Smooth muscle cell (in vitro differentiated cells): Measurements from ENCODE around the gene SALL1. TPM values are rescaled to one million over a fixed set of nuclear protein-coding genes. Genes with fewer than 3 reads are reported as not detected.

Experiments
- DNase-seq: peaks from one replicate; lab custom pipeline; 2025; ENCODE audit not compliant: unreplicated experiment; lab: John Stamatoyannopoulos, UW
- H2AFZ ChIP-seq: fragments of 200-600 bp; sonication (generic); 2 replicates; pipeline ENCODE4 v1.6.0; 2016; ENCODE audit warnings: antibody characterized with exemption, low read depth, mild to moderate bottlenecking
- H3F3A ChIP-seq: fragments of 200-600 bp; sonication (generic); 2 replicates; pipeline ENCODE4 v1.6.0; 2017; ENCODE audit warnings: antibody characterized with exemption, low read depth
- H3K27ac ChIP-seq: fragments of 200-600 bp; sonication (generic); 2 replicates; pipeline ENCODE4 v1.5.1; 2016; ENCODE audit warnings: low read depth, mild to moderate bottlenecking
- H3K27me3 ChIP-seq: fragments of 200-600 bp; sonication (generic); 2 replicates; pipeline ENCODE4 v1.6.1; 2016; ENCODE audit warnings: low read depth, mild to moderate bottlenecking
- H3K36me3 ChIP-seq: fragments of 200-600 bp; sonication (generic); 2 replicates; pipeline ENCODE4 v1.5.1; 2016; ENCODE audit warnings: low read depth
- H3K4me1 ChIP-seq: fragments of 200-600 bp; sonication (generic); 2 replicates; pipeline ENCODE4 v1.5.1; 2016; ENCODE audit warnings: low read depth
- H3K4me2 ChIP-seq: fragments of 200-600 bp; sonication (generic); 2 replicates; pipeline ENCODE4 v1.6.0; 2016; ENCODE audit warnings: mild to moderate bottlenecking
- H3K4me3 ChIP-seq: fragments of 200-600 bp; sonication (generic); 2 replicates; pipeline ENCODE4 v1.5.1; 2016; ENCODE audit warnings: mild to moderate bottlenecking
- H3K79me2 ChIP-seq: fragments of 200-600 bp; sonication (generic); 2 replicates; pipeline ENCODE4 v1.6.0; 2016; ENCODE audit warnings: low read depth, mild to moderate bottlenecking
- H3K9ac ChIP-seq: fragments of 200-600 bp; sonication (generic); 2 replicates; pipeline ENCODE4 v1.6.0; 2016; ENCODE audit warnings: low read depth
- H3K9me3 ChIP-seq: fragments of 200-600 bp; sonication (generic); replicated peaks from 2 replicates; pipeline ENCODE4 v1.5.1; 2016; ENCODE audit warnings: low read depth
- H4K20me1 ChIP-seq: fragments of 200-600 bp; sonication (generic); 2 replicates; pipeline ENCODE4 v1.6.0; 2016; ENCODE audit warnings: low read depth
- WGBS: methylation state at CpG from one replicate; pipeline ENCODE4 v1.1.7; 2016; ENCODE audit warnings: low lambda C conversion rate; 5-methylcytosine and 5-hydroxymethylcytosine counted together
- polyA plus RNA-seq: library from polyadenylated mRNA; unstranded; fragments of >200 nt; fragmentation: Nextera tagmentation; extraction: Ambion mirVana; gene quantifications from 2 replicates; pipeline ENCODE4 v1.2.1, GENCODE V29; 2016
- total RNA-seq: library from RNA; depleted of rRNA; stranded (reverse); fragments of >200 nt; gene quantifications from 2 replicates; pipeline ENCODE4 v1.2.3, GENCODE V29; 2014
- TF ChIP-seq, protein P1 (sequence below): fragments of 200-600 bp; sonication (generic); IDR thresholded peaks from 2 replicates; pipeline ENCODE4 v1.5.1; 2017; ENCODE audit warnings: borderline replicate concordance, mild to moderate bottlenecking, antibody characterized with exemption; ENCODE audit not compliant: insufficient read depth, poor library complexity, severe bottlenecking

SALL1 gene
- total and polyA plus RNA-seq, 2 experiments from 2014 or later, result 1.6 to 6.2 TPM

DNA sequence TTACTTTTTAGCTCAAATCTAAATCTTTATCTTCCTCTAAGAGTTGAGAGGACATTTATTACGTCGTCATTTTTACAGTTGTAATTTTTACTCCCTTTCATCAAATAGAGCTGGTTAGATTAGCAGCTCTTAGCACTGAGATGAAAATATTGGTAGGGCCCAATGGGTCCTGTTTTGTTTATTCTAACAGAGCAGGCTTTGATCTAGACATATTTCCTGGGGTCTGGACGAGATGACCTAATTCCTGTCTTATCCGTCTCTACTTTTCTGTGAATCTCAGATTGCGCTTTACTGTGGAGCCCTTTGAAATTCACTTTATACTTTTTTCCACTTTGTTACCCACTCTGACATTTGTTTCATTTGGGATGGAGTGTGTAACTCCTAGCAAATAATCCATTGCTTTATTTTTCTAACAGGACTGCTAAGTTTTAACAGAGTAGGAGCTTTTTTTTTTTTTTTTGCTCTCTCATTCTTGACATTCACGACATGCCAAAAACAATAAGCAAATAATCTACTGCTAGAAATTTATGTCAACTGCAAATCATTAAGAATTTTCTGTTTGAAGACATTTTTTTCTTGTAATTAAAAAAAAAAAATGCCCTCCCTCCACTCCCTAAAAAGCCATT is 18.5 kb downstream of the SALL1 start:
- WGBS, result 24% methylated on average over 6 of the region's 6 CpGs
- Histone ChIP-seq H3F3A (peaks cover 11% of the 10 kb centered on the region), H3K9ac (no peak overlapping the region), H3K79me2 (no peaks in the 10 kb centered on the region), H3K4me3 (no peak overlapping the region), H3K36me3 (no peaks in the 10 kb centered on the region), H3K27ac (peak overlapping the region; percentile 26), H2AFZ (peak overlapping the region; percentile 58), H3K4me2 (peak overlapping the region; percentile 95), H3K4me1 (peaks cover 36% of the 10 kb centered on the region), H3K27me3 (no peaks in the 10 kb centered on the region), H3K9me3 (no peaks in the 10 kb centered on the region), H4K20me1 (no peaks in the 10 kb centered on the region)
- DNase-seq, result no peak
- TF ChIP-seq, protein P1, sequence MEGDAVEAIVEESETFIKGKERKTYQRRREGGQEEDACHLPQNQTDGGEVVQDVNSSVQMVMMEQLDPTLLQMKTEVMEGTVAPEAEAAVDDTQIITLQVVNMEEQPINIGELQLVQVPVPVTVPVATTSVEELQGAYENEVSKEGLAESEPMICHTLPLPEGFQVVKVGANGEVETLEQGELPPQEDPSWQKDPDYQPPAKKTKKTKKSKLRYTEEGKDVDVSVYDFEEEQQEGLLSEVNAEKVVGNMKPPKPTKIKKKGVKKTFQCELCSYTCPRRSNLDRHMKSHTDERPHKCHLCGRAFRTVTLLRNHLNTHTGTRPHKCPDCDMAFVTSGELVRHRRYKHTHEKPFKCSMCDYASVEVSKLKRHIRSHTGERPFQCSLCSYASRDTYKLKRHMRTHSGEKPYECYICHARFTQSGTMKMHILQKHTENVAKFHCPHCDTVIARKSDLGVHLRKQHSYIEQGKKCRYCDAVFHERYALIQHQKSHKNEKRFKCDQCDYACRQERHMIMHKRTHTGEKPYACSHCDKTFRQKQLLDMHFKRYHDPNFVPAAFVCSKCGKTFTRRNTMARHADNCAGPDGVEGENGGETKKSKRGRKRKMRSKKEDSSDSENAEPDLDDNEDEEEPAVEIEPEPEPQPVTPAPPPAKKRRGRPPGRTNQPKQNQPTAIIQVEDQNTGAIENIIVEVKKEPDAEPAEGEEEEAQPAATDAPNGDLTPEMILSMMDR, result no peak

DNA sequence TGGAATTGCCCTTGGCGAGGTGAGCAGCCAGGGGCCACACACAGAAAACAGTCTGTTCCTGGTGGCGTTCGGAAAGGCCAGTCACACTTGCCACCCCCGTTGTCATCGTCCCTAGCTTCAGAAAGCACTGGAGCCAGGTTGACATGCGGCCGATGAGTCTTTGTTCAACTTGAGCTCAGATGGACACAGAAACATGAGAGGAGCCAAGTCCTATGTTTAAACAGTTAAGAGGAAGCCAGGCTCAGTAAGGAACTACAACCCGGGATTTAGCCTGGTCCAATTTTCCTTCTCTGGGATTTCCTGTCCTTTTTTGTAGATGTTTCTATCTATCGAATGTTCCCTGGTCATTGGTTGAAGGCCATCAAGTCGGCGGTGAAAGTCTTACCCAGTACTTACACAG is 19.5 kb downstream of the SALL1 start:
- no peak for DNase-seq
- Histone ChIP-seq H3K4me1 (peaks cover 36% of the 10 kb centered on the region), H3K36me3 (no peaks in the 10 kb centered on the region), H4K20me1 (no peaks in the 10 kb centered on the region), H3K9me3 (no peaks in the 10 kb centered on the region), H3K4me3 (no peak overlapping the region), H3K4me2 (no peak overlapping the region), H3F3A (peaks cover 11% of the 10 kb centered on the region), H3K79me2 (no peaks in the 10 kb centered on the region), H3K27me3 (no peaks in the 10 kb centered on the region), H3K9ac (no peak overlapping the region), H3K27ac (no peak overlapping the region), H2AFZ (no peak overlapping the region)
- TF ChIP-seq, protein P1, result no peak
- 70% methylated on average over 11 of the region's 11 CpGs for WGBS

DNA sequence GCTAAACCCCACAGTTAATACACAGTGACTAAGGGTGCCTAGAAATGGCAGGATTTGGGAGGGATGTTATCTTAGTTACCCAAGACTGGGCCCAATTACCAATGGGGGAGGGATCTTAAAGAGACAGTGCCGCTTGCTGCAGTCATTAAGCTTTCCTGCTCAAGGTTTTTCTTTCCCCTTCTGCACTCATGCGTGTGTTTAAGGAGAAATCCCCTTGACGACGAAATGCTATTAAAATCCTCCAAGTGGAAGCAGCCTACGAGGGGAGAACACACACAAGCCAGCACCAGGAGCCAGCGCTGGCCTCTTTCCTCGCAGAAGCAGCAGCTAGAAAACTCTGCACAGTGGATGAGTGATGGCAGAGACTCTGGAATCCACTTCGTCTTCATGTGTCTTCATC is 22.0 kb downstream of the SALL1 start:
- no peak for DNase-seq
- Histone ChIP-seq H3K36me3 (no peaks in the 10 kb centered on the region), H3K27ac (peak overlapping the region; percentile 49), H3K9me3 (no peaks in the 10 kb centered on the region), H3F3A (peaks cover 11% of the 10 kb centered on the region), H3K9ac (no peak overlapping the region), H3K27me3 (no peaks in the 10 kb centered on the region), H3K4me1 (peaks cover 31% of the 10 kb centered on the region), H2AFZ (peak overlapping the region; percentile 86), H4K20me1 (no peaks in the 10 kb centered on the region), H3K4me3 (peak overlapping the region; percentile 13), H3K4me2 (peak overlapping the region; percentile 70), H3K79me2 (no peaks in the 10 kb centered on the region)
- WGBS, result 18% methylated on average over 8 of the region's 8 CpGs
- TF ChIP-seq, protein P1, result no peak

DNA sequence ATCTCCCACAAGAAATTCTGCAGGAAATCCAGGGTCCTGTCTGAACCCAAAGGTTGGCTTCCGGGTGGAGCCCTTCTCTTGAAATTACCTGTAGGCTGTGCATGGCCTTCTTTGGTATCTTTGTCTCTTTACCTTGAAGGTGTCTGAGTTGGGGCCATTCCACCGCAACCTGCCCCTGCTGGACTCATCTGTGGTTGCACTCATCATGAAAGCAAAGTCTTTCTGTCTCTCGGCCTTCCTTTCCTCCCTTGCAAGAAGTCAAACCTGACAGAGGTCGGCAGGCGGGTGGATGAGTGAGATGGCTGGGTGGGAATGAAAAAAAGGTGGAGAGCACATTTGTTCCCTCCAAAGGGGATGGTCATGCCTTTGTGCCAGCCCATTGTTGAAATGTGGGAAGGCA is 25.1 kb downstream of the SALL1 start:
- WGBS, result 88% methylated on average over 5 of the region's 5 CpGs
- Histone ChIP-seq H3K9ac (no peak overlapping the region), H3F3A (no peaks in the 10 kb centered on the region)

More for the DNA sequence above, 25.1 kb downstream of the SALL1 start:
- H3K27me3 ChIP-seq, result no peaks in the 10 kb centered on the region
- H3K4me3 ChIP-seq, result no peak overlapping the region
- TF ChIP-seq, protein P1, result no peak
- no peak overlapping the region for H3K27ac ChIP-seq
- no peaks in the 10 kb centered on the region for H3K9me3 ChIP-seq
- DNase-seq, result no peak
- no peaks in the 10 kb centered on the region for H3K79me2 ChIP-seq
- H4K20me1 ChIP-seq, result no peaks in the 10 kb centered on the region
- no peaks in the 10 kb centered on the region for H3K36me3 ChIP-seq
- H3K4me1 ChIP-seq, result peaks cover 22% of the 10 kb centered on the region
- H3K4me2 ChIP-seq, result no peak overlapping the region
- H2AFZ ChIP-seq, result no peak overlapping the region
